GM12878 (cell line): Measurements from ENCODE around the gene MRTFB. TPM values are rescaled to one million over a fixed set of nuclear protein-coding genes. Genes with fewer than 3 reads are reported as not detected.

Experiments used
- ATAC-seq: fragments of 200-7000 bp; cut with Tn5 transposase; 3 replicates; pipeline ENCODE4 v1.9.1; 2020; ENCODE audit warnings: mild to moderate bottlenecking, moderate library complexity
- BruUV-seq: library from RNA; stranded (reverse); fragments of 400-500 nt; replicated peaks from 2 replicates; lab custom pipeline; 2021; lab: Mats Ljungman, UMichigan
- CTCF ChIA-PET: fragments of 300-600 bp; sonication (Branson Sonifier 250); formaldehyde crosslinking; extraction: SDS; loops from one replicate; lab custom pipeline; 2021; ENCODE audit warnings: inconsistent platforms; lab: Yijun Ruan, JAX
- POLR2A ChIA-PET: fragments of 350-600 bp; formaldehyde crosslinking; extraction: SDS; loops from one replicate; lab custom pipeline; 2021; ENCODE audit warnings: inconsistent platforms; lab: Charles Lee
- RAD21 ChIA-PET: fragments of 300-600 bp; sonication (Branson Sonifier 250); formaldehyde crosslinking; loops from one replicate; lab custom pipeline; 2023; ENCODE audit warnings: antibody characterized with exemption; ENCODE audit not compliant: unreplicated experiment; lab: Charles Lee
- SMC1A ChIA-PET: fragments of 300-600 bp; sonication (Branson Sonifier 250); formaldehyde crosslinking; loops from one replicate; lab custom pipeline; 2023; ENCODE audit not compliant: unreplicated experiment, uncharacterized antibody; lab: Charles Lee
- DNase-seq: peaks from one replicate; pipeline ENCODE4 v3.0.0-alpha.2; 2011; ENCODE audit warnings: low read depth, low spot score
- FAIRE-seq: peaks from 3 replicates; lab custom pipeline; 2011; peaks lifted over from hg19 to GRCh38; lab: Jason Lieb, UNC
- H2AFZ ChIP-seq: 2 replicates; pipeline ENCODE4 v1.6.0; 2011; ENCODE audit warnings: low read depth, low read length, control low read depth; ENCODE audit not compliant: control insufficient read depth
- H3K27ac ChIP-seq: 2 replicates; pipeline ENCODE4 v1.5.1; 2011; ENCODE audit warnings: control low read depth; ENCODE audit not compliant: control insufficient read depth, insufficient read depth
- H3K27me3 ChIP-seq, 2 experiments: replicated peaks in 1 of 2; 2 replicates each; pipeline versions ENCODE4 v1.6.0 to v1.6.1; 2011; ENCODE audit warnings: low read length in 1 of 2; ENCODE audit not compliant: control insufficient read depth in 2 of 2, insufficient read depth in 2 of 2
- H3K36me3 ChIP-seq, 2 experiments: 2 replicates each; pipeline ENCODE4 v1.5.1; 2011; ENCODE audit warnings: low read length in 1 of 2; ENCODE audit not compliant: control insufficient read depth in 2 of 2, insufficient read depth in 2 of 2
- H3K4me1 ChIP-seq: 2 replicates; pipeline ENCODE4 v1.6.1; 2011; ENCODE audit warnings: mild to moderate bottlenecking, low read length, moderate library complexity, mixed read lengths; ENCODE audit not compliant: control insufficient read depth, insufficient read depth
- H3K4me2 ChIP-seq: 2 replicates; pipeline ENCODE4 v1.6.0; 2011; ENCODE audit warnings: control low read depth; ENCODE audit not compliant: control insufficient read depth, insufficient read depth
- H3K4me3 ChIP-seq: fragments of 200-600 bp; sonication (generic); 2 replicates; pipeline ENCODE4 v1.5.1; 2016
- H3K79me2 ChIP-seq: 2 replicates; pipeline ENCODE4 v1.6.0; 2011; ENCODE audit warnings: low read length; ENCODE audit not compliant: control insufficient read depth, insufficient read depth
- H3K9ac ChIP-seq: 2 replicates; pipeline ENCODE4 v1.8.0; 2011; ENCODE audit warnings: low read length, control low read depth, mixed read lengths; ENCODE audit not compliant: control insufficient read depth, insufficient read depth
- H3K9me3 ChIP-seq: replicated peaks from 3 replicates; pipeline ENCODE4 v1.5.1; 2011; ENCODE audit warnings: mild to moderate bottlenecking, low read length; ENCODE audit not compliant: control insufficient read depth, insufficient read depth
- H4K20me1 ChIP-seq: 2 replicates; pipeline ENCODE4 v1.6.0; 2011; ENCODE audit not compliant: control insufficient read depth, insufficient read depth
- ASH2L ChIP-seq: fragments of 300-600, 200-600 bp; sonication (generic); IDR thresholded peaks from 2 replicates; pipeline ENCODE4 v1.6.1; 2017; ENCODE audit warnings: low read depth, mild to moderate bottlenecking, borderline replicate concordance
- BCL3 ChIP-seq: IDR thresholded peaks from 2 replicates; pipeline ENCODE4 v1.6.1; 2011; ENCODE audit warnings: borderline replicate concordance, low read depth, mild to moderate bottlenecking, moderate library complexity, low read length; ENCODE audit not compliant: insufficient read depth, poor library complexity, severe bottlenecking
- FOS ChIP-seq: IDR thresholded peaks from 3 replicates; pipeline ENCODE4 v1.6.1; 2011; ENCODE audit warnings: borderline replicate concordance; ENCODE audit not compliant: insufficient read length; ENCODE audit errors: extremely low read depth
- FOXK2 ChIP-seq: fragments of 450-650 bp; IDR thresholded peaks from 2 replicates; pipeline ENCODE4 v1.6.1; 2017; ENCODE audit warnings: mild to moderate bottlenecking, moderate library complexity
- IKZF2 ChIP-seq, 2 experiments: fragments of 450-650 bp; IDR thresholded peaks; 2 replicates each; pipeline ENCODE4 v1.6.1; 2017; ENCODE audit warnings: mild to moderate bottlenecking in 2 of 2, moderate library complexity in 2 of 2
- KAT2A ChIP-seq: conservative IDR thresholded peaks from 2 replicates; pipeline ENCODE4 v1.6.1; 2011; ENCODE audit warnings: low read depth, low read length; ENCODE audit not compliant: control insufficient read depth
- MEF2A ChIP-seq: IDR thresholded peaks from 2 replicates; pipeline ENCODE4 v1.6.1; 2011; ENCODE audit warnings: low read depth, mild to moderate bottlenecking, low read length, moderate library complexity; ENCODE audit not compliant: insufficient read depth
- NKRF ChIP-seq: fragments of 450-650 bp; conservative IDR thresholded peaks from 2 replicates; pipeline ENCODE4 v1.6.1; 2017; ENCODE audit warnings: mild to moderate bottlenecking, moderate library complexity
- RELB ChIP-seq: fragments of 450-650 bp; IDR thresholded peaks from 2 replicates; pipeline ENCODE4 v1.6.1; 2017; ENCODE audit warnings: low read depth, mild to moderate bottlenecking, moderate library complexity
- REST ChIP-seq: IDR thresholded peaks from 2 replicates; pipeline ENCODE4 v1.6.1; 2012; ENCODE audit warnings: mild to moderate bottlenecking, low read depth, low read length
- SUZ12 ChIP-seq: fragments of 200-600 bp; sonication (generic); IDR thresholded peaks from one replicate; pipeline ENCODE4 v1.6.1; 2018; ENCODE audit warnings: antibody characterized with exemption, mild to moderate bottlenecking; ENCODE audit not compliant: unreplicated experiment
- WGBS: methylation state at CpG from one replicate; pipeline ENCODE4 v1.1.6; 2016; ENCODE audit warnings: low lambda C conversion rate; ENCODE audit not compliant: insufficient replicate concordance, insufficient coverage; ENCODE audit errors: missing lambda C conversion rate; 5-methylcytosine and 5-hydroxymethylcytosine counted together
- in situ Hi-C: fragments of 300-500 bp; cut with MboI; formaldehyde crosslinking; loops from 9 replicates; pipeline ENCODE4 v1.14.3; 2018; ENCODE audit warnings: mixed read lengths
- intact Hi-C: fragments of 100-400 bp; cut with micrococcal nuclease; formaldehyde crosslinking; loops from one replicate; pipeline ENCODE4 v1.14.2; 2022; ENCODE audit not compliant: unreplicated experiment
- polyA plus RNA-seq, 11 experiments: library from polyadenylated mRNA; depleted of rRNA in 4 of 11; unstranded in 6 of 11; stranded (reverse) in 5 of 11; fragments of >200 nt; fragmentation: Nextera tagmentation in 4 of 11; fragmentation: Illumina TruSeq in 1 of 11; extraction: Ambion mirVana in 4 of 11; extraction: Trizol in 1 of 11; gene quantifications; 1 replicate in 1 of 11; 2 replicates in 10 of 11; pipeline versions ENCODE4 v1.2.1 to v1.2.3, GENCODE V29; 2011 to 2016; ENCODE audit warnings: inconsistent platforms in 2 of 11, missing spikeins in 2 of 11, low read depth in 1 of 11
- total RNA-seq, 4 experiments: library from RNA; depleted of rRNA in 3 of 4; stranded (reverse); fragments of >200 nt in 3 of 4; fragmentation: Illumina TruSeq in 1 of 4; extraction: Trizol in 1 of 4; gene quantifications; 2 replicates each; pipeline versions ENCODE4 v1.2.1 to v1.2.3, GENCODE V29; 2013 to 2021

Gene MRTFB
- total and polyA plus RNA-seq, 10 of the 15 experiments (the other 5 are each of a cell fraction or from before 2014, with no cell fraction given) = 2.1 to 14.3 (median 8.0) TPM

GRCh38 chr16:14278749-14279148, 207.6 kb downstream of the MRTFB start:
- Histone ChIP-seq H3K36me3 (no peaks in the 10 kb centered on the region), H3K27ac (no peak overlapping the region), H2AFZ (no peak overlapping the region), H3K9me3 (no peaks in the 10 kb centered on the region; the same call in 2 of the 3 replicates), H3K4me2 (no peak overlapping the region), H3K27me3 (no peaks in the 10 kb centered on the region), H4K20me1 (no peaks in the 10 kb centered on the region), H3K4me1 (no peaks in the 10 kb centered on the region), H3K9ac (no peak overlapping the region), H3K4me3 (no peak overlapping the region), H3K79me2 (no peaks in the 10 kb centered on the region)
- CTCF ChIA-PET = interaction anchor here (1.8 kb wide), 1 partner anchor 355 kb away, joined by 12 read pairs; no protein-coding TSS in a partner anchor
- RAD21 ChIA-PET = interaction anchor here (1.4 kb wide), 1 partner anchor 13 kb away, joined by 3 read pairs; no protein-coding TSS in a partner anchor
- in situ Hi-C loops (no loop called here), intact Hi-C loops (no loop called here)
- FAIRE-seq (no peak), DNase-seq (no peak), ATAC-seq (no peak)
- WGBS = 11% methylated on average over 2 of the region's 2 CpGs
- SMC1A ChIA-PET = interaction anchor here (0.6 to 1.5 kb wide), 5 partner anchors 19 to 354 kb away, joined by 3 to 7 read pairs (median 3); no protein-coding TSS in a partner anchor
- POLR2A ChIA-PET = no interaction called here
- no TSS peak for BruUV-seq
- no peak for TF ChIP-seq IKZF2 (IDR thresholded peaks at IDR 0.05)
- TF ChIP-seq ASH2L = no peak
- TF ChIP-seq FOXK2 = no peak
- no peak for TF ChIP-seq BCL3
- TF ChIP-seq FOS = no peak
- no peak for TF ChIP-seq RELB
- no peak for TF ChIP-seq SUZ12
- no peak for TF ChIP-seq MEF2A
- TF ChIP-seq KAT2A = no peak
- no peak for TF ChIP-seq REST
- no peak for TF ChIP-seq NKRF
